Left ventricle myocardium inferior (tissue), 1 donor: ENCODE measurements around the gene STX1A. TPM values are rescaled to one million over a fixed set of nuclear protein-coding genes. Genes with fewer than 3 reads are reported as not detected.

Experiments
- DNase-seq: peaks from one replicate; pipeline ENCODE4 v3.0.0-alpha.2; 2020
- H3K27ac ChIP-seq: fragments of 200-600 bp; replicated peaks from 2 replicates; pipeline ENCODE4 v1.8.0; 2021
- H3K27me3 ChIP-seq: fragments of 200-600 bp; 2 replicates; pipeline ENCODE4 v1.8.0; 2021; ENCODE audit warnings: low read depth
- H3K36me3 ChIP-seq: fragments of 200-600 bp; 2 replicates; pipeline ENCODE4 v1.8.0; 2021
- H3K4me1 ChIP-seq: fragments of 200-600 bp; 2 replicates; pipeline ENCODE4 v1.8.0; 2021
- H3K4me3 ChIP-seq: fragments of 200-600 bp; 2 replicates; pipeline ENCODE4 v1.8.0; 2021; ENCODE audit warnings: mild to moderate bottlenecking, moderate library complexity
- H3K9me3 ChIP-seq: fragments of 200-600 bp; replicated peaks from 2 replicates; pipeline ENCODE4 v1.8.0; 2021
- CTCF ChIP-seq: fragments of 200-600 bp; IDR thresholded peaks from 2 replicates; pipeline ENCODE4 v1.8.0; 2021; ENCODE audit warnings: antibody characterized with exemption, mild to moderate bottlenecking, borderline replicate concordance
- intact Hi-C: fragments of 100-400 bp; cut with micrococcal nuclease; formaldehyde crosslinking; loops from one replicate; pipeline ENCODE4 v1.11.0; 2022
- total RNA-seq: library from RNA; stranded (reverse); fragmentation: NEBNext Ultra II Directional; extraction: Animal tissue kit (Norgen Biotek cat#: 25700); gene quantifications from one replicate; pipeline ENCODE4 v1.2.1, GENCODE V29; 2021
- donor health status: DM: no; HTN: yes; CAD: no; lungs with severe emphysema.

The STX1A gene
- total RNA-seq, 1 donor from 2014 or later: 2.9 TPM

GRCh38 chr7:73738612-73739386 is 19.3 kb upstream of the STX1A start, which contains the start of gene ABHD11:
Gene ABHD11, minus strand, starts transcription at chr7:73738802. Its CDS starts 32 bp downstream, at chr7:73738770.
- Histone ChIP-seq H3K9me3 (no peaks in the 10 kb centered on the region), H3K36me3 (peaks cover 22% of the 10 kb centered on the region), H3K27ac (peak within 1 kb of the TSS; percentile 84), H3K27me3 (no peaks in the 10 kb centered on the region), H3K4me1 (peaks cover 22% of the 10 kb centered on the region), H3K4me3 (peak within 1 kb of the TSS; percentile 90)
- intact Hi-C loops: no loop called here
- peak; percentile 98 for DNase-seq
- no peak for TF ChIP-seq CTCF

GRCh38 chr7:73738220-73738611 is 18.7 kb upstream of the STX1A start:
- Histone ChIP-seq H3K27ac (peak overlapping the region; percentile 84), H3K4me3 (peak overlapping the region; percentile 90), H3K9me3 (no peaks in the 10 kb centered on the region), H3K36me3 (peaks cover 22% of the 10 kb centered on the region), H3K4me1 (peaks cover 22% of the 10 kb centered on the region), H3K27me3 (no peaks in the 10 kb centered on the region)
- TF ChIP-seq CTCF: no peak
- intact Hi-C loops: no loop called here
- peak; percentile 52 for DNase-seq

GRCh38 chr7:73737491-73738219 is 18.2 kb upstream of the STX1A start:
- DNase-seq: no peak
- Histone ChIP-seq H3K27me3 (no peaks in the 10 kb centered on the region), H3K4me1 (peaks cover 22% of the 10 kb centered on the region), H3K27ac (peak overlapping the region; percentile 84), H3K9me3 (no peaks in the 10 kb centered on the region), H3K4me3 (peak overlapping the region; percentile 90), H3K36me3 (peaks cover 22% of the 10 kb centered on the region)
- no peak for TF ChIP-seq CTCF
- intact Hi-C loops: no loop called here

- Histone ChIP-seq H3K36me3 (peaks cover 22% of the 10 kb centered on the region), H3K27ac (no peak overlapping the region), H3K9me3 (no peaks in the 10 kb centered on the region), H3K27me3 (no peaks in the 10 kb centered on the region), H3K4me1 (peaks cover 22% of the 10 kb centered on the region), H3K4me3 (no peak overlapping the region)
- no peak for DNase-seq
- intact Hi-C loops: no loop called here
- no peak for TF ChIP-seq CTCF
These were observed 17.4 kb upstream of the STX1A start for GRCh38 chr7:73736885-73737284.

GRCh38 chr7:73735528-73735905 is 16.0 kb upstream of the STX1A start:
- peaks cover 22% of the 10 kb centered on the region for H3K4me1 ChIP-seq
- no peak for TF ChIP-seq CTCF
- no peak overlapping the region for H3K27ac ChIP-seq
- peaks cover 22% of the 10 kb centered on the region for H3K36me3 ChIP-seq
- intact Hi-C loops: no loop called here
- DNase-seq: no peak
- no peaks in the 10 kb centered on the region for H3K9me3 ChIP-seq
- no peaks in the 10 kb centered on the region for H3K27me3 ChIP-seq
- H3K4me3 ChIP-seq: no peak overlapping the region
